Dendritic cell treated with granulocyte-macrophage colony-stimulating factor and Interleukin-4, amounts not matched to agents 40 ng/mL and 50 ng/mL, for 4 days (primary cell): ENCODE results near the gene SPATA2L.

Experiments used
- H3K27ac Mint-ChIP-seq: one replicate; pipeline ENCODE4 v1.8.0; 2022; ENCODE audit warnings: mild to moderate bottlenecking, mixed read lengths
- H3K27me3 Mint-ChIP-seq: one replicate; pipeline ENCODE4 v1.8.0; 2022; ENCODE audit warnings: mild to moderate bottlenecking, mixed read lengths
- H3K36me3 Mint-ChIP-seq: one replicate; pipeline ENCODE4 v1.8.0; 2022; ENCODE audit warnings: low read depth, mixed read lengths
- H3K4me1 Mint-ChIP-seq: one replicate; pipeline ENCODE4 v1.8.0; 2022; ENCODE audit warnings: low read depth, mixed read lengths
- H3K4me3 Mint-ChIP-seq: one replicate; pipeline ENCODE4 v1.8.0; 2022; ENCODE audit warnings: mild to moderate bottlenecking, moderate library complexity, mixed read lengths
- H3K9me3 Mint-ChIP-seq: one replicate; pipeline ENCODE4 v1.8.0; 2022; ENCODE audit warnings: mixed read lengths
- intact Hi-C: fragments of 100-400 bp; cut with micrococcal nuclease; formaldehyde crosslinking; loops from one replicate; pipeline ENCODE4 v1.15.0; 2022

The SPATA2L gene

DNA sequence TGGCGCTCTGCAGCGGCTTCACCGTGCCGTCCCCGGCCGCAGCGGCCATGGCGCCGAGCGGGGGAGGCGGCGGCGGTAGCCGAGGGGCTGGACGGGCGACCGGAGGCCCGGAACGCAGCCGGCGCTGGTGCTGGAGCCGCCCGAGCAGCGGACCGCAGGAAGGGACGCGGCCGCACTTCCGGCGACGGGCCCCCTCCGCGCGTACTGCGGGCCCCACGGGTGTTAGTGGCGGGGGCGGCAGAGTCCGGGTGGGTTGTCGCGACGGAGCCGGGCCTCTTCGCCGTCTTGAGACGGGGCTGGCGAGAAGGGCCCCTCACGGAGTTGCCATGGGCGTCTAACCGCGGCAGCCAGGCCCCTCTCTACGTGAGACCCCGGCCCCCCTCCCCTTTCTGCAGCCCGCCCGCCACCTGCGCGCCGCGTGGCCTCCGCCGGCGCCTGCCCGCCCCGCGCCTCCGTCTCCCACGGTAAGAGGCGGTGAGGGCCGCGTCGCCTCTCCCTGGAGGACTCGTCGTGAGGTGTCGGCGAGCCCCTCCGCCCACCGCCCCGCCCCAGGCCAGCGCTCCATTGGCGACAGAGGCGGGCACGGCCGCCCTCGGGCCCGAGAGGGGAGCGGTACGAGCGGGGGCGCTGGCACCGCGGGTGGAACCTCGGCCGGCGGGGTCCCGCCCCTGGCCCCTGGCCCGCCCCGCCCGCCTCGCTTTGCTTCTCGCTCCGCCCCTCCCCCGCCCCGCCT, 19.5 kb upstream of the SPATA2L start, which contains the start of the genes VPS9D1 and ZNF276:
TSS of gene VPS9D1 (minus strand) at position 86 of the 733 bp plus-strand sequence. CDS start at position 49, 37 bp downstream.
TSS of gene ZNF276 (plus strand) at position 725 of the 733 bp plus-strand sequence. CDS start 104 bp downstream, outside the sequence.
- Mint-ChIP-seq H3K36me3 (peaks cover 65% of the 10 kb centered on the region), H3K9me3 (no peaks in the 10 kb centered on the region), H3K4me3 (peak within 1 kb of the TSS; percentile 80), H3K27ac (peak within 1 kb of the TSS; percentile 91), H3K27me3 (no peaks in the 10 kb centered on the region), H3K4me1 (peaks cover 59% of the 10 kb centered on the region)
- intact Hi-C loops, result no loop called here

DNA sequence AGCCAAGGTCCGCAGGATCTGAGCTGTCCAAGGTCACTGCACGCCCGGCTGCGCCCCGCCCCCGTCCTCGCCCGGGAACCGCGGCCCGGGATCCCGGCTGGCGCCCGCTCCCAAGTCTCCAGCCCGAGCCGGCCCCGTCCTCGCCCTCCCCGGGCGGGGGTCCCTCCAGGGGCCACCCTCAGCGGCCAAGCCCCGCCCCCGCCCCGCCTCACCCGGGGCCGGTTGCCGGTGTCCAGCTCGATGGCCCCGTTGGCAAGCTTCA, 19.0 kb upstream of the SPATA2L start:
- Mint-ChIP-seq H3K36me3 (peaks cover 63% of the 10 kb centered on the region), H3K9me3 (no peaks in the 10 kb centered on the region), H3K4me1 (peaks cover 59% of the 10 kb centered on the region), H3K4me3 (peak overlapping the region; percentile 80), H3K27ac (peak overlapping the region; percentile 91), H3K27me3 (no peaks in the 10 kb centered on the region)
- intact Hi-C loops, result no loop called here

GRCh38 chr16:89717688-89718505, 16.4 kb upstream of the SPATA2L start:
- Mint-ChIP-seq H3K9me3 (no peaks in the 10 kb centered on the region), H3K27me3 (peaks cover 3% of the 10 kb centered on the region), H3K27ac (peak overlapping the region; percentile 91), H3K36me3 (peaks cover 50% of the 10 kb centered on the region), H3K4me3 (peak overlapping the region; percentile 2), H3K4me1 (peaks cover 47% of the 10 kb centered on the region)
- intact Hi-C loops, result no loop called here

DNA sequence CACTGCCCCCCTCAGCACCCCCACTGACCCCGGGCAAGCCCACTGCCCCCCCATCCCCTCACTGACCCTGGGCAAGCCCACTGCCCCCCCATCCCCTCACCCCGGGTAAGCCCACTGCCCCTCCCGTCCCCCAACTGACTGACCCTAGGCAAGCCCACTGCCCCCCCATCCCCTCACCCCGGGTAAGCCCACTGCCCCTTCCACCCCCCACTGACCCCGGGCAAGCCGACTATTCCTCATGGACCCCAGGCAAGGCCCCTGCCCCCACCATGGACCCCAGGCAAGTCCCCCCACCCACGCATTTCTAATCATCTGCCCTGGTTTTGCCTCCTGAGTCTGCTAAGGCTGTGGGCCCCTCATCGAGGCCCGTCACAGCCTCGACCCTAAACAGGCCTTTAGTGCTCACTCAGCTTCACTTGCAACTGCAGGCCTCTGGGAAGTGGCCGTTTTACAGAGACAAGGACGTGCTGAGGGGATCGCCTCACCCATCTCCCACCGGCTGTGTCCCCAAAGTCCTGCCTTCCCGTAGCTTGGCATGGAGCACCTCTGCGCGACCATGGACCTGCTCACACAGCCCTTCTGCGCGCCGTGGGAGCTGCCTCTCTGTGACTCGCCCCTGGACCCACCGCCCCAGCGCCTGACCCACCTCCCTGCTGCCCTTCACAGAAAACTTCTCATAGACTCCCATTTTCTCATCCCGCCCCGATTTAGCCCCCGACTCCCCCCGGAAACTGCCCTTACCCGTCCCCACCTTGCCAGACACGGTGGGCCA, 15.6 kb upstream of the SPATA2L start:
- peak overlapping the region; percentile 91 for H3K27ac Mint-ChIP-seq
- peaks cover 42% of the 10 kb centered on the region for H3K36me3 Mint-ChIP-seq
- H3K27me3 Mint-ChIP-seq, result peaks cover 11% of the 10 kb centered on the region
- H3K9me3 Mint-ChIP-seq, result no peaks in the 10 kb centered on the region
- intact Hi-C loops, result no loop called here
- H3K4me3 Mint-ChIP-seq, result peak overlapping the region; percentile 18
- H3K4me1 Mint-ChIP-seq, result peaks cover 46% of the 10 kb centered on the region

DNA sequence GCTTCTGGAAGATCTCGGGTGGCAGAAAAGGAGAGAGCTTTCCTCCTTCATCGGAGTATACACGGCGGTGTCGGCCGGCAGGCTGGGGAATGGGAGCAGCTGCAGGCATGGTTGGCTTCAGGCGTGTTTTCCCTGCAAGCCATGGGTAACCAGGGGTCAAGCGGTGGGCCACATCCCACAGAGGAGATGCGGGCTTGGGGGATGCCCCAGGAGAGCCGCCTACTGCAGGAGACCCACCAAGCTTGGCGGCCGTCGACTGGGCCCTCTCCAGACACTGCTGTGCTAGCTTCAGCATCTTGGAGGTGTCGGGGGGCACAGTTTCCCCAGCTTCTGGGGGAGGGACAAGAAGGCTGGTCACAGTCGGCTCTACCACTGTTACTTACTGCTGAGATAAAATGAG, 15.0 kb upstream of the SPATA2L start:
- intact Hi-C loops, result no loop called here
- H3K4me1 Mint-ChIP-seq, result peaks cover 48% of the 10 kb centered on the region
- no peak overlapping the region for H3K27ac Mint-ChIP-seq
- H3K36me3 Mint-ChIP-seq, result peaks cover 42% of the 10 kb centered on the region
- H3K4me3 Mint-ChIP-seq, result no peak overlapping the region
- peaks cover 13% of the 10 kb centered on the region for H3K27me3 Mint-ChIP-seq
- H3K9me3 Mint-ChIP-seq, result no peaks in the 10 kb centered on the region

DNA sequence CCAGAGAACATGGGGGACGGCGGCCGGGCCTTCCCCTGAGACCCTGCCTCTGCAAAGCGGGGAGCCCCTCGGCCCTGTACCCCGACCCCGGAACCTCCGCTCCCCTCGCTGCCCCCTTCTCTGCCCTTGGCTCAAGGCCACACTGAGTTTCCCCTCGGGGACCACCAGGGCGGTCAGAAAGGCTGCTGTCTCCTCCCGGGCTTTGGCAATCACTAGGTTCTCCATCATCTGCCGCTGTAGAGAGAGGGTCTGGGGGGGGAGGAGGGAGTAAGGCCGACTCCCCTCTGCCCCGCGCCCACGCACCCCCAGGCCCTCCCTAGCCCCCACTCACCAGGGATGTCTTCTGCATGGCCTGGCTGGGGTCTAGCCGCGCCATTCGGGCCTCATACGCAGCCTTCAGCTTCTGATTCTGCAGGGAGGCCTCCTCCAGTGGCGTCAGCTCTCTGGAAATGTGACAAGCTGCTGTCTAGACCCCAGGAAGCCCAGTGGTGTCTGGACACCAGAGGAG, 10.8 kb upstream of the SPATA2L start:
- intact Hi-C loops, result no loop called here
- Mint-ChIP-seq H3K4me1 (peaks cover 39% of the 10 kb centered on the region), H3K9me3 (no peaks in the 10 kb centered on the region), H3K36me3 (peaks cover 65% of the 10 kb centered on the region), H3K4me3 (peak overlapping the region; percentile 64), H3K27me3 (peaks cover 13% of the 10 kb centered on the region), H3K27ac (no peak overlapping the region)

DNA sequence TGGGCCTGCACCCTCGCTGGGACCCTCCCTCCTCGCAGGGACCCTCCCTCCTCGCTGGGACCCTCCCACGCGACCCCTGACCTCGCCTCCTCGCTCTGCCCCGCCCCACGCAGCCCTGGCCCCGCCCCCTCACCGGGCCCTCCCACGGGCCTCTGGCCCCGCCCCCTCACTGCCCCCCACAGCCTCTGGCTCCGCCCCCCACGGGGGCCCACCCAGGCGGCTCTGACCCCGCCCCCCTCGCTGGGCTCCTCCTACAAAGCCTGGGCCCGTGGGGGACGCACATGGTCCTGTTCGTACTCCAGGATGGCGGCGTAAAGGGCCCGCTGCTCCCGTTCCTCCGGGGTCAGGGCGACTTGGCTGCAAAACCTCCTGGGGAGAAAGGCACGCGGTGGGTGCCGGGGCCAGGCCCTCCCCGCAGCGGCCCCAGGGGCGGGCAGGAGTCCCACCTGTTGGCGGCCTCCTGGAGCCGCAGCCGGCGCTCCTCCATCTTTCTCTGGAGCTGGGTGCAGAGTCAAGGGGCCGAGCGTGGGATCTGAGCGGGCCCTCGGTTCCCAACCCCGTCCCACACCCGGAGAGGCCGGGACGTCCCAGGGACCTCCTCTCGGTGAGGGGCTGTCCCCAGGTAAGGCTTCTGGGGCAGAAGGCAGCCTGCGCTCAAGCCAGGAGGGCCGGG, 10.2 kb upstream of the SPATA2L start:
- Mint-ChIP-seq H3K36me3 (peaks cover 65% of the 10 kb centered on the region), H3K4me3 (peak overlapping the region; percentile 64), H3K27ac (no peak overlapping the region), H3K9me3 (no peaks in the 10 kb centered on the region), H3K27me3 (peaks cover 13% of the 10 kb centered on the region), H3K4me1 (peaks cover 38% of the 10 kb centered on the region)
- intact Hi-C loops, result no loop called here

DNA sequence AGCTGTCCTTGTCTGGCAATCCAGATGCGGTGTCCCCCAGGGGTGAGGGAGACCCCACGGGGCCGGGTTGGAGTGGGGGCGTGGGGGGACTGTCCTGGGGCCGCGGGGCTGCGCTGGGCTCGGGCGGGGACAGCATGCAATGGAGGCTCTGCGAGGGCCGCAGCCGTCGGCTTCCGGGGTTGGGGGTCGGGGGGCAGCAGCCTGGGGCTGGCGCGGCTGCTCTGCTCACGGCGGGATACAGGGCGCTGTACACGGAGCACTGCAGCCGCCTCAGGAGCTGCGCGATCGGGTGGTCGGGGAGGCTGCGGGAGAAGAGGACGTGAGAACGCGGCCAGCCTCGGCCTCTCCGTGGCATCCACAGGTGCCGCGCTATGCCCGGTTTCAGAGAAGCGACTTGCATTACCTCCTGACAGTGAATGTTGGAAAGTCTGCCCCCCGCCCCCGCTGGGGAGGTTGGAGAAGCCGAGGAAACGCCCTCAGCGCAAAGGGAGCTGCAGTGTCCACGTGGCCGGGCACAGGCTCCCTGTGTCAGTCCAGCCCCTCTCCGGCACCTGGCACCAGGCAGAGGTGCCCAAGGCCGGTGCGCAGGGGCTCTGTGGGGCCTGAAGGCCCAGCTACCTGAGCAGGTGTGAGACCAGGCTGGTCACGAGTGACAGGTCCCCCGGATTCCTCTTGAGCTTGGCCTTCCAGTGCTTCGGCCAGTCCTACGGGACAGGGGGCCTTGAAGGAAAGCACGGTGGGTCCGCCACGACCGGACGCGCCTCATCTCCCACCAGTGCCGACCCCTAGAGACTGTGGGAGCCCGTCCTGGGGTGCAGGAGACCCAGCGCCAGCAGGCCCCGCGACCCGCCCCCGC, 9.4 kb upstream of the SPATA2L start:
- H3K36me3 Mint-ChIP-seq, result peaks cover 62% of the 10 kb centered on the region
- no peak overlapping the region for H3K4me3 Mint-ChIP-seq
- H3K4me1 Mint-ChIP-seq, result peaks cover 40% of the 10 kb centered on the region
- H3K27ac Mint-ChIP-seq, result no peak overlapping the region
- intact Hi-C loops, result no loop called here
- no peaks in the 10 kb centered on the region for H3K9me3 Mint-ChIP-seq
- peaks cover 13% of the 10 kb centered on the region for H3K27me3 Mint-ChIP-seq

DNA sequence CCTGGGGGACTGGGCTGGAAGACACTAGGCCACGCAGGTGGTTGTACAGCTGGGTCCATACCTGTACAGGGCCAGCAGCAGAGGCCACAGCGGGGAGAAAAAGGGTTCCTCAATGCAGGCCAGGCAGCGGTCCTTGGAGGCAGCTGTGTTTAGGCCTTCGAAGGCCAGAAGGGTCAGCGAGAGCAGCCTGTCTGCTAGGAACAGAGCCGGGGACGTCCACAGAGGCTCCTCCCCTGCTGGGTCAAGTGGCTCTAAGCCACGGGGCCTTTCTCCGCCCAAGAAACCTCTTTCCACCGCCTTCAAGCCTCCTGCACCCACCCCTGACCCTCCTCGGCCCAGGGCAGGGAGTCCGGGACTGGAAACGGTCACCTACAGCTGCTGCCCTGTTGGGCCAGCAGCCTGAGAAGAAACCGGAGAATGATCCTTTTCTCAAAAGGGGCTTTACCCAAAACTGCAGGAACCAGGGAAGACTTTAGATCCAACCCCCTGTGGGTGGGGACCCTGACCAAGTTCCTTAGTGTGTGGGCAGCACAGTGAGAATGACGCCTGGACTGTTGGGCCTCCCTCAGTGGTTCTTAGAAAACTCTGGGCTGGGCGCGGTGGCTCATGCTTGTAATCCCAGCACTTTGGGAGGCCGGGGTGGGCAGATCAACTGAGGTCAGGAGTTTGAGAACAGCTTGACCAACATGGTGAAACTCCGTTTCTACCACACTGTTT, 8.4 kb upstream of the SPATA2L start:
- H3K27ac Mint-ChIP-seq, result peak overlapping the region; percentile 42
- intact Hi-C loops, result no loop called here
- no peak overlapping the region for H3K4me3 Mint-ChIP-seq
- peaks cover 20% of the 10 kb centered on the region for H3K27me3 Mint-ChIP-seq
- no peaks in the 10 kb centered on the region for H3K9me3 Mint-ChIP-seq
- peaks cover 46% of the 10 kb centered on the region for H3K4me1 Mint-ChIP-seq
- peaks cover 52% of the 10 kb centered on the region for H3K36me3 Mint-ChIP-seq

DNA sequence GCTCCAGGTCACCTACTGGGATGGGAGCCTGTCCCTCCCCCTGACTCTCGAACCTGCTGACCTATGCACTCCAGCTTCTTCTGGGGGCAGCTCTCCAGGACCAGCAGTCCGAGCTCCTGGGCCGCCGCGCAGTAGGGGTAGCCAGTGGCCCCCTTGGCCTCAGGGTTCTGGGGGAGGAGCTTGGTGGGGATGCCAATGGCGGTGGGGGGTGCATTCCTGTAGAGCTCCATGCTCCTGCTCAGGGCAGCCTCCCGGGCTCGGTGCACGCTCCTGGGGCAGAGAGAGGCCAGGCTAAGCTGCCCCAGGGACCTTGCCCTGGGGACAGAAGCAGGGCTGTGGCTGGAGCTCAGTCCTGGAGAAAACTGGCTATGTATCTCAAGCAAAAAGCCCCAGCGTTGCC, 7.7 kb upstream of the SPATA2L start:
- intact Hi-C loops, result no loop called here
- H3K9me3 Mint-ChIP-seq, result no peaks in the 10 kb centered on the region
- H3K4me3 Mint-ChIP-seq, result no peak overlapping the region
- peaks cover 46% of the 10 kb centered on the region for H3K36me3 Mint-ChIP-seq
- peak overlapping the region; percentile 42 for H3K27ac Mint-ChIP-seq
- peaks cover 46% of the 10 kb centered on the region for H3K4me1 Mint-ChIP-seq
- H3K27me3 Mint-ChIP-seq, result peaks cover 21% of the 10 kb centered on the region

DNA sequence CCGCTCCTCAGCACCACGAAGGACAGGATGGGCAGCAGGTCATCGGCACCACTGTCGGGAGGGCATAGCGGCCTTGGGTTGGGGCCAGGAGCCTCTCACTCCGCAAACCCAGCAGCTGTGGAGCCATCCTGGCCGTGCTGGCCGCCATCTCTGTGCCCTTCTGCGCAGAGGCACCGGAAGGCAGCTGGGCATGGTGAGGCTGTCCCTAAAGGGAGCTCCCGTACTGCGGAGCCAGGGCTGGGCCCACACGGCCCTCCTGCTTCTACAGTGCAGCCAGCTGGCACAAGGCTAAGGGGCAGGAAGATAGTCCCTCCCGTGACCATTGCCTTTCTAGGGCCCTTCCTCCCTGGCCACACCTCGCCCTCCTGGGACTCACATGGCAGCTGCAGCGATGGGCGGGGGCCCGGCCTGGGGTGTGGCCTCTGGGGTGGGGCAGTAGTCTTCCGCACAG, 7.0 kb upstream of the SPATA2L start:
- Mint-ChIP-seq H3K36me3 (peaks cover 46% of the 10 kb centered on the region), H3K9me3 (no peaks in the 10 kb centered on the region), H3K4me3 (no peak overlapping the region), H3K4me1 (peaks cover 46% of the 10 kb centered on the region), H3K27ac (no peak overlapping the region), H3K27me3 (peaks cover 25% of the 10 kb centered on the region)
- intact Hi-C loops, result no loop called here

GRCh38 chr16:89707695-89708094, 6.2 kb upstream of the SPATA2L start:
- no peak overlapping the region for H3K4me3 Mint-ChIP-seq
- intact Hi-C loops, result no loop called here

More at GRCh38 chr16:89707695-89708094, 6.2 kb upstream of the SPATA2L start:
- H3K9me3 Mint-ChIP-seq, result no peaks in the 10 kb centered on the region
- H3K4me1 Mint-ChIP-seq, result peaks cover 46% of the 10 kb centered on the region
- no peak overlapping the region for H3K27ac Mint-ChIP-seq
- H3K27me3 Mint-ChIP-seq, result peaks cover 23% of the 10 kb centered on the region
- peaks cover 46% of the 10 kb centered on the region for H3K36me3 Mint-ChIP-seq
